CD14-positive monocyte (primary cell): Measurements from ENCODE around the gene NETO1. TPM values are rescaled to one million over a fixed set of nuclear protein-coding genes. Genes with fewer than 3 reads are reported as not detected.

ENCODE experiments used
- DNase-seq, 3 donors: peaks; one replicate each; pipeline ENCODE4 v3.0.0-alpha.2; 2011 to 2022
- H2AFZ ChIP-seq: 2 replicates; pipeline ENCODE4 v1.6.0; 2012; ENCODE audit warnings: mild to moderate bottlenecking, low read depth, low read length, inconsistent platforms; ENCODE audit not compliant: insufficient read depth, poor library complexity, severe bottlenecking
- H3K27ac ChIP-seq, 2 donors: 1 replicate in 1 of 2; 2 replicates in 1 of 2; pipeline ENCODE4 v1.5.1; 2012 to 2013; ENCODE audit warnings: low read length in 2 of 2, control low read depth in 1 of 2, inconsistent platforms in 1 of 2, low read depth in 1 of 2, mild to moderate bottlenecking in 1 of 2
- H3K27me3 ChIP-seq, 2 donors: one replicate each; pipeline versions ENCODE4 v1.6.0 to v1.6.1; 2011 to 2013; ENCODE audit warnings: low read length in 2 of 2; ENCODE audit not compliant: control insufficient read depth in 2 of 2, insufficient read depth in 2 of 2
- H3K36me3 ChIP-seq, 2 donors: replicated peaks in 1 of 2; 1 replicate in 1 of 2; 2 replicates in 1 of 2; pipeline versions ENCODE4 v1.5.1 to v1.6.1; 2012 to 2013; ENCODE audit warnings: low read length in 2 of 2, control low read depth in 1 of 2, inconsistent platforms in 1 of 2, mild to moderate bottlenecking in 1 of 2; ENCODE audit not compliant: insufficient read depth in 2 of 2, control insufficient read depth in 1 of 2
- H3K4me1 ChIP-seq, 2 donors: 1 replicate in 1 of 2; 2 replicates in 1 of 2; pipeline versions ENCODE4 v1.5.1 to v1.6.1; 2012 to 2013; ENCODE audit warnings: low read length in 2 of 2, control low read depth in 1 of 2, inconsistent platforms in 1 of 2, mild to moderate bottlenecking in 1 of 2, moderate library complexity in 1 of 2; ENCODE audit not compliant: insufficient read depth in 2 of 2, control insufficient read depth in 1 of 2
- H3K4me2 ChIP-seq: replicated peaks from 2 replicates; pipeline ENCODE3; 2012; ENCODE audit warnings: low read length, moderate library complexity, mild to moderate bottlenecking; ENCODE audit not compliant: poor library complexity, severe bottlenecking; ENCODE audit errors: extremely low read depth
- H3K4me3 ChIP-seq, 3 experiments: fragments of 200-600 bp in 1 of 3; sonication (generic) in 1 of 3; replicated peaks in 1 of 3; 1 replicate in 2 of 3; 2 replicates in 1 of 3; pipeline ENCODE4 v1.5.1; 2011 to 2013; ENCODE audit warnings: low read length in 3 of 3, mild to moderate bottlenecking in 3 of 3, control low read depth in 2 of 3, low read depth in 2 of 3, inconsistent platforms in 1 of 3, moderate library complexity in 1 of 3
- H3K79me2 ChIP-seq: 2 replicates; pipeline ENCODE4 v1.6.0; 2012; ENCODE audit warnings: mild to moderate bottlenecking, control low read depth, inconsistent platforms, low read length, moderate library complexity; ENCODE audit not compliant: insufficient read depth
- H3K9ac ChIP-seq: 2 replicates; pipeline ENCODE4 v1.6.0; 2017; ENCODE audit warnings: low read length, mild to moderate bottlenecking; ENCODE audit not compliant: insufficient read depth, poor library complexity, severe bottlenecking
- H3K9me3 ChIP-seq, 2 donors: replicated peaks in 1 of 2; 1 replicate in 1 of 2; 2 replicates in 1 of 2; pipeline versions ENCODE4 v1.5.1 to v1.6.1; 2012 to 2013; ENCODE audit warnings: low read length in 2 of 2, control low read depth in 1 of 2; ENCODE audit not compliant: control insufficient read depth in 1 of 2, insufficient read depth in 1 of 2
- H4K20me1 ChIP-seq: 2 replicates; pipeline ENCODE4 v1.6.0; 2012; ENCODE audit warnings: mild to moderate bottlenecking, low read length, control low read depth, moderate library complexity; ENCODE audit not compliant: insufficient read depth
- H3K27ac Mint-ChIP-seq, 7 donors: one replicate each; pipeline ENCODE4 v1.8.0; 2020; ENCODE audit warnings: mild to moderate bottlenecking in 7 of 7, mixed read lengths in 7 of 7, moderate library complexity in 6 of 7, inconsistent platforms in 2 of 7
- H3K27me3 Mint-ChIP-seq, 3 donors: one replicate each; pipeline ENCODE4 v1.8.0; 2021 to 2022; ENCODE audit warnings: low read depth in 3 of 3, mild to moderate bottlenecking in 3 of 3, mixed read lengths in 3 of 3, moderate library complexity in 3 of 3, inconsistent platforms in 1 of 3
- H3K36me3 Mint-ChIP-seq, 2 donors: one replicate each; pipeline ENCODE4 v1.8.0; 2020; ENCODE audit warnings: mixed read lengths in 2 of 2, inconsistent platforms in 1 of 2, mild to moderate bottlenecking in 1 of 2
- H3K4me1 Mint-ChIP-seq: one replicate; pipeline ENCODE4 v1.8.0; 2020; ENCODE audit warnings: mild to moderate bottlenecking, mixed read lengths
- H3K4me3 Mint-ChIP-seq, 2 donors: one replicate each; pipeline ENCODE4 v1.8.0; 2020; ENCODE audit warnings: mild to moderate bottlenecking in 2 of 2, mixed read lengths in 2 of 2, moderate library complexity in 1 of 2
- H3K9me3 Mint-ChIP-seq, 7 donors: one replicate each; pipeline ENCODE4 v1.8.0; 2020 to 2022; ENCODE audit warnings: mixed read lengths in 7 of 7, mild to moderate bottlenecking in 6 of 7, moderate library complexity in 6 of 7, inconsistent platforms in 2 of 7
- WGBS: methylation state at CpG from one replicate; pipeline ENCODE4 v1.1.5; 2013; ENCODE audit warnings: missing lambda C conversion rate; ENCODE audit not compliant: insufficient coverage; 5-methylcytosine and 5-hydroxymethylcytosine counted together
- intact Hi-C, 2 donors: fragments of 100-400 bp; cut with micrococcal nuclease; formaldehyde crosslinking; loops; one replicate each; pipeline versions ENCODE4 v1.15.0 to v1.15.1; 2023
- polyA plus RNA-seq, 3 donors: library from polyadenylated mRNA; depleted of rRNA in 1 of 3; unstranded in 2 of 3; stranded (reverse) in 1 of 3; fragments of 300-500 nt in 2 of 3; fragments of >200 nt in 1 of 3; fragmentation: Illumina TruSeq in 2 of 3; gene quantifications; 1 replicate in 2 of 3; 2 replicates in 1 of 3; pipeline ENCODE4 v1.2.3, GENCODE V29; 2012 to 2021
- TF ChIP-seq, protein P1 (sequence below): fragments of 200-600 bp; IDR thresholded peaks from one replicate; pipeline ENCODE4 v1.8.0; 2022; ENCODE audit warnings: antibody characterized with exemption, mild to moderate bottlenecking

Gene NETO1
- polyA plus RNA-seq, 3 donors, result not detected

DNA sequence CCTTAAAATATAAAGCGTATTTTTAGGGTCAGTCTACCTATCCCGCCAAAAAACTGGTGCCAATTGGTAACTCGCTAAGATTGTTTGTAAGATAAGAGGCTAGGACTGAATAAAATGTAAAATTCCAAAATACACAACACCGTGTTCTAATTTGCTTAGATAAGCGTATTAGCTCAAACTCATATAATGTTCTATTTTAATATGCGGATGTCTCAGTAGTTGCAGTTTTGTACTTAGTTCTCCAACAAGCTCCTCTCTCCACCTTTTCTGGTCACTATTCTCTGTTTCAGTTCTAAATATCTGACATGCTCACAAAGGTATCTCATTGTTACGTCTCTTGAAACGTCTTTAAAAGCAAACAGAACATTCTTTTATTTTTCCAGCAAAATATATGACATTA lies 24.0 kb downstream of the NETO1 start:
- TF ChIP-seq, protein P1, sequence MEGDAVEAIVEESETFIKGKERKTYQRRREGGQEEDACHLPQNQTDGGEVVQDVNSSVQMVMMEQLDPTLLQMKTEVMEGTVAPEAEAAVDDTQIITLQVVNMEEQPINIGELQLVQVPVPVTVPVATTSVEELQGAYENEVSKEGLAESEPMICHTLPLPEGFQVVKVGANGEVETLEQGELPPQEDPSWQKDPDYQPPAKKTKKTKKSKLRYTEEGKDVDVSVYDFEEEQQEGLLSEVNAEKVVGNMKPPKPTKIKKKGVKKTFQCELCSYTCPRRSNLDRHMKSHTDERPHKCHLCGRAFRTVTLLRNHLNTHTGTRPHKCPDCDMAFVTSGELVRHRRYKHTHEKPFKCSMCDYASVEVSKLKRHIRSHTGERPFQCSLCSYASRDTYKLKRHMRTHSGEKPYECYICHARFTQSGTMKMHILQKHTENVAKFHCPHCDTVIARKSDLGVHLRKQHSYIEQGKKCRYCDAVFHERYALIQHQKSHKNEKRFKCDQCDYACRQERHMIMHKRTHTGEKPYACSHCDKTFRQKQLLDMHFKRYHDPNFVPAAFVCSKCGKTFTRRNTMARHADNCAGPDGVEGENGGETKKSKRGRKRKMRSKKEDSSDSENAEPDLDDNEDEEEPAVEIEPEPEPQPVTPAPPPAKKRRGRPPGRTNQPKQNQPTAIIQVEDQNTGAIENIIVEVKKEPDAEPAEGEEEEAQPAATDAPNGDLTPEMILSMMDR, result no peak
- Histone ChIP-seq H3K4me1 (no peaks in the 10 kb centered on the region), H4K20me1 (no peaks in the 10 kb centered on the region), H3K36me3 (no peaks in the 10 kb centered on the region), H3K4me3 (no peak overlapping the region), H3K27ac (no peak overlapping the region), H3K4me2 (no peak overlapping the region), H3K79me2 (no peaks in the 10 kb centered on the region), H3K9me3 (no peaks in the 10 kb centered on the region), H2AFZ (no peak overlapping the region), H3K9ac (no peak overlapping the region), H3K27me3 (no peaks in the 10 kb centered on the region)
- intact Hi-C loops, result no loop called here
- Mint-ChIP-seq H3K4me1 (no peaks in the 10 kb centered on the region), H3K4me3 (no peak overlapping the region), H3K27ac (no peak overlapping the region), H3K9me3 (peaks cover 0 to 3% (median 0%) of the 10 kb centered on the region in 7 donors), H3K27me3 (peaks cover 0 to 1% (median 0%) of the 10 kb centered on the region in 3 donors), H3K36me3 (no peaks in the 10 kb centered on the region)
- no peak for DNase-seq
- 57% methylated on average over 2 of the region's 8 CpGs for WGBS

- TF ChIP-seq, protein P1, result no peak
- intact Hi-C loops, result no loop called here
- no peaks in the 10 kb centered on the region for H3K79me2 ChIP-seq
- no peak for DNase-seq
- H3K36me3 ChIP-seq, result no peaks in the 10 kb centered on the region
- H3K9ac ChIP-seq, result no peak overlapping the region
- no peak overlapping the region for H3K4me3 Mint-ChIP-seq
- peaks cover 0 to 5% (median 0%) of the 10 kb centered on the region in 7 donors for H3K9me3 Mint-ChIP-seq
- WGBS, result 0% methylated on average over 2 of the region's 4 CpGs
- H3K27ac Mint-ChIP-seq, result no peak overlapping the region
- H3K4me1 Mint-ChIP-seq, result no peaks in the 10 kb centered on the region
- H3K27ac ChIP-seq, result no peak overlapping the region
- H3K27me3 ChIP-seq, result no peaks in the 10 kb centered on the region
- no peak overlapping the region for H3K4me2 ChIP-seq
- H3K27me3 Mint-ChIP-seq, result peaks cover 0 to 2% (median 1%) of the 10 kb centered on the region in 3 donors
- no peaks in the 10 kb centered on the region for H3K9me3 ChIP-seq
- no peaks in the 10 kb centered on the region for H4K20me1 ChIP-seq
- no peaks in the 10 kb centered on the region for H3K4me1 ChIP-seq
- H3K4me3 ChIP-seq, result no peak overlapping the region
- no peak overlapping the region for H2AFZ ChIP-seq
- no peaks in the 10 kb centered on the region for H3K36me3 Mint-ChIP-seq
Observed at GRCh38 chr18:72840109-72840508, 27.7 kb downstream of the NETO1 start.
